Vagina (tissue), 2 donors: Measurements from ENCODE around the gene KBTBD6. TPM values are rescaled to one million over a fixed set of nuclear protein-coding genes. Genes with fewer than 3 reads are reported as not detected.

ENCODE experiments used
- DNase-seq, 2 donors: peaks; one replicate each; pipeline ENCODE4 v3.0.0-alpha.2; 2017; ENCODE audit errors: extremely low spot score in 2 of 2
- H3K27ac ChIP-seq: fragments of 200-600 bp; sonication (generic); one replicate; pipeline ENCODE4 v1.5.1; 2019
- H3K27me3 ChIP-seq: fragments of 200-600 bp; sonication (generic); one replicate; pipeline ENCODE4 v1.5.1; 2019
- H3K36me3 ChIP-seq, 2 donors: fragments of 200-600 bp; sonication (generic); one replicate each; pipeline ENCODE4 v1.5.1; 2017 to 2019
- H3K4me1 ChIP-seq: fragments of 200-600 bp; sonication (generic); one replicate; pipeline ENCODE4 v1.5.1; 2019
- H3K4me3 ChIP-seq, 2 donors: fragments of 200-600 bp; sonication (generic); 1 replicate in 1 of 2; 2 replicates in 1 of 2; pipeline ENCODE4 v1.5.1; 2016 to 2019
- H3K9me3 ChIP-seq: fragments of 200-600 bp; sonication (generic); one replicate; pipeline ENCODE4 v1.5.1; 2019
- CTCF ChIP-seq, 3 experiments: fragments of 450-650 bp in 2 of 3; fragments of 200-600 bp in 1 of 3; sonication (generic) in 1 of 3; IDR thresholded peaks; one replicate each; pipeline ENCODE4 v1.5.1; 2017 to 2019; ENCODE audit warnings: antibody characterized with exemption in 3 of 3, mild to moderate bottlenecking in 2 of 3, moderate library complexity in 2 of 3
- POLR2A ChIP-seq, 2 donors: fragments of 450-650 bp; IDR thresholded peaks; one replicate each; pipeline ENCODE4 v1.6.1; 2017; ENCODE audit warnings: antibody characterized with exemption in 2 of 2, mild to moderate bottlenecking in 2 of 2, moderate library complexity in 2 of 2
- POLR2AphosphoS5 ChIP-seq, 2 donors: sonication (generic); formaldehyde crosslinking; IDR thresholded peaks; one replicate each; pipeline ENCODE4 v1.9.0; 2017; ENCODE audit warnings: antibody characterized with exemption in 2 of 2, mild to moderate bottlenecking in 2 of 2, low read depth in 1 of 2; ENCODE audit not compliant: insufficient read depth in 1 of 2
- intact Hi-C: fragments of 100-400 bp; cut with DNase I; formaldehyde crosslinking; loops from one replicate; pipeline ENCODE4 v1.15.1; 2023
- microRNA counts, 2 donors: library from miRNA; unstranded; fragments of <30 nt; microRNA quantifications; one replicate each; lab custom pipeline; 2016 to 2017
- microRNA-seq: library from miRNA; unstranded; fragments of <30 nt; microRNA quantifications from one replicate; pipeline ENCODE4, GENCODE V29; 2017; ENCODE audit warnings: borderline number of aligned reads, borderline replicate concordance
- small RNA-seq: library from RNA; depleted of rRNA; stranded (forward); fragments of <200 nt; gene quantifications from one replicate; pipeline ENCODE3, GENCODE V24; 2016
- total RNA-seq: library from RNA; depleted of rRNA; stranded (reverse); fragments of >200 nt; gene quantifications from one replicate; pipeline ENCODE4 v1.2.3, GENCODE V29; 2016

The KBTBD6 gene
- total RNA-seq, 1 donor from 2014 or later: 8.1 TPM

GRCh38 chr13:41085961-41086585, 46.5 kb downstream of the KBTBD6 start:
- no peaks in the 10 kb centered on the region for H3K27me3 ChIP-seq
- no peak for TF ChIP-seq POLR2AphosphoS5 (IDR thresholded peaks at IDR 0.05; ENCODE audit: insufficient read depth in 1 of 2, low read depth in 1 of 2)
- TF ChIP-seq POLR2A (IDR thresholded peaks at IDR 0.05): no peak
- TF ChIP-seq CTCF (IDR thresholded peaks at IDR 0.05): no peak
- intact Hi-C loops: no loop called here
- H3K4me3 ChIP-seq: no peak overlapping the region
- no peaks in the 10 kb centered on the region for H3K4me1 ChIP-seq
- peaks cover 0 to 16% of the 10 kb centered on the region in 2 donors for H3K36me3 ChIP-seq
- no peaks in the 10 kb centered on the region for H3K9me3 ChIP-seq
- no peak for DNase-seq
- H3K27ac ChIP-seq: no peak overlapping the region

- peaks cover 0 to 61% of the 10 kb centered on the region in 2 donors for H3K36me3 ChIP-seq
- intact Hi-C loops: loop anchor here (10.0 kb wide), 1 partner anchor 145 kb away; no protein-coding TSS in a partner anchor
- no peak for DNase-seq
- no peaks in the 10 kb centered on the region for H3K9me3 ChIP-seq
- no peaks in the 10 kb centered on the region for H3K27me3 ChIP-seq
- no peaks in the 10 kb centered on the region for H3K4me1 ChIP-seq
- TF ChIP-seq CTCF (IDR thresholded peaks at IDR 0.05) (no peak), POLR2AphosphoS5 (IDR thresholded peaks at IDR 0.05; ENCODE audit: insufficient read depth in 1 of 2, low read depth in 1 of 2) (no peak)
- H3K4me3 ChIP-seq: no peak overlapping the region
- H3K27ac ChIP-seq: no peak overlapping the region
Measured at GRCh38 chr13:41079725-41080124, 52.9 kb downstream of the KBTBD6 start.

MicroRNAs encoded within 50 kb of the gene (microRNA counts, 767-probe panel; counts per million panel counts)
- 238 to 261 counts per million in 2 donors for microRNA hsa-miR-3168 (lab: Ali Mortazavi, UCI)

Small RNAs within 50 kb of the gene (microRNA-seq; reads per million reads assigned to microRNA genes)
- gene MIR3168: not detected

Small RNAs within 50 kb of the gene (small RNA-seq; reads per million reads assigned to genes)
- gene MIR3168 (not detected), gene RN7SL597P (not detected)

Other genes with a start within 250 kb of the KBTBD6 start
- gene ELF1, start 113.5 kb downstream of the KBTBD6 start, total RNA-seq: 101 TPM
- 13.5 TPM for gene WBP4, start 71.3 kb downstream of the KBTBD6 start, total RNA-seq
- gene KBTBD7, start 61.8 kb upstream of the KBTBD6 start, total RNA-seq: 5.9 TPM
- gene MTRF1, start 130.8 kb upstream of the KBTBD6 start, total RNA-seq: 17.2 TPM
- gene NAA16, start 178.5 kb upstream of the KBTBD6 start, total RNA-seq: 30.2 TPM